ENCODE data around the gene SPARC.

SPARC gene

GRCh38 chr5:151615431-151615830 is 71.3 kb downstream of the SPARC start:
- TF ChIP-seq TEAD4 (IDR thresholded peaks at IDR 0.05): no peak
- no peak for TF ChIP-seq USF1 (IDR thresholded peaks at IDR 0.05)
- TF ChIP-seq ZBTB7A (IDR thresholded peaks at IDR 0.05; ENCODE audit: low read depth): no peak
- no peak for TF ChIP-seq TAF1 (IDR thresholded peaks at IDR 0.05; ENCODE audit: low read depth)
- no peak for TF ChIP-seq YY1 (IDR thresholded peaks at IDR 0.05; ENCODE audit: low read depth)
- TF ChIP-seq EP300 (IDR thresholded peaks at IDR 0.05; ENCODE audit: borderline replicate concordance): no peak
- TF ChIP-seq EGR1 (IDR thresholded peaks at IDR 0.05): no peak
- no peak for TF ChIP-seq TCF12 (IDR thresholded peaks at IDR 0.05; ENCODE audit: low read depth)
- TF ChIP-seq MAX (IDR thresholded peaks at IDR 0.05): no peak
- TF ChIP-seq NFIC (IDR thresholded peaks at IDR 0.05): no peak
- TF ChIP-seq RAD21 (IDR thresholded peaks at IDR 0.05; ENCODE audit: low read depth): no peak
- TF ChIP-seq FOXM1 (IDR thresholded peaks at IDR 0.05; ENCODE audit: borderline replicate concordance, low read depth): no peak
- no peak for TF ChIP-seq CREB1 (IDR thresholded peaks at IDR 0.05; ENCODE audit: low read depth)
- no peak for TF ChIP-seq CEBPB (IDR thresholded peaks at IDR 0.05)
- TF ChIP-seq REST (IDR thresholded peaks at IDR 0.05; ENCODE audit: low read depth): no peak

GRCh38 chr5:151614565-151614964 is 72.2 kb downstream of the SPARC start:
- no peak for TF ChIP-seq FOXM1 (IDR thresholded peaks at IDR 0.05; ENCODE audit: borderline replicate concordance, low read depth)
- TF ChIP-seq NFIC (IDR thresholded peaks at IDR 0.05): 0 out of 2 replicates have a peak, but pooled peaks have one; percentile 29

- TF ChIP-seq EGR1 (IDR thresholded peaks at IDR 0.05) (peak; percentile 62; the same call in 1 of the 2 replicates), REST (IDR thresholded peaks at IDR 0.05; ENCODE audit: low read depth) (no peak)
These were observed 73.9 kb downstream of the SPARC start for GRCh38 chr5:151612689-151613427.

- TF ChIP-seq TEAD4 (IDR thresholded peaks at IDR 0.05): no peak
- no peak for TF ChIP-seq REST (IDR thresholded peaks at IDR 0.05; ENCODE audit: low read depth)
- no peak for TF ChIP-seq CREB1 (IDR thresholded peaks at IDR 0.05; ENCODE audit: low read depth)
- no peak for TF ChIP-seq EP300 (IDR thresholded peaks at IDR 0.05; ENCODE audit: borderline replicate concordance)
- TF ChIP-seq CEBPB (IDR thresholded peaks at IDR 0.05): no peak
- no peak for TF ChIP-seq RAD21 (IDR thresholded peaks at IDR 0.05; ENCODE audit: low read depth)
- no peak for TF ChIP-seq FOXM1 (IDR thresholded peaks at IDR 0.05; ENCODE audit: borderline replicate concordance, low read depth)
- no peak for TF ChIP-seq USF1 (IDR thresholded peaks at IDR 0.05)
- no peak for TF ChIP-seq TAF1 (IDR thresholded peaks at IDR 0.05; ENCODE audit: low read depth)
- TF ChIP-seq TCF12 (IDR thresholded peaks at IDR 0.05; ENCODE audit: low read depth): no peak
- no peak for TF ChIP-seq YY1 (IDR thresholded peaks at IDR 0.05; ENCODE audit: low read depth)
- no peak for TF ChIP-seq MAX (IDR thresholded peaks at IDR 0.05)
- no peak for TF ChIP-seq ZBTB7A (IDR thresholded peaks at IDR 0.05; ENCODE audit: low read depth)
- no peak for TF ChIP-seq NFIC (IDR thresholded peaks at IDR 0.05)
- no peak for TF ChIP-seq EGR1 (IDR thresholded peaks at IDR 0.05)
These were observed 75.5 kb downstream of the SPARC start for GRCh38 chr5:151611127-151611775.

All from Ishikawa (cell line).